GM19468 (cell line): Measurements from ENCODE around the gene LIPA.
"Not testable (repeated sequence)": the region's sequence is repeated elsewhere in the genome, so short reads cannot be mapped to it uniquely, and the experiment has no call there.

ENCODE experiments used
- ATAC-seq: cut with Tn5 transposase; IDR thresholded peaks from one replicate; pipeline ENCODE4 v1.9.1; 2021; ENCODE audit warnings: mild to moderate bottlenecking, moderate library complexity, moderate number of reproducible peaks; ENCODE audit not compliant: unreplicated experiment; ENCODE audit errors: extremely low read depth

Gene LIPA

DNA sequence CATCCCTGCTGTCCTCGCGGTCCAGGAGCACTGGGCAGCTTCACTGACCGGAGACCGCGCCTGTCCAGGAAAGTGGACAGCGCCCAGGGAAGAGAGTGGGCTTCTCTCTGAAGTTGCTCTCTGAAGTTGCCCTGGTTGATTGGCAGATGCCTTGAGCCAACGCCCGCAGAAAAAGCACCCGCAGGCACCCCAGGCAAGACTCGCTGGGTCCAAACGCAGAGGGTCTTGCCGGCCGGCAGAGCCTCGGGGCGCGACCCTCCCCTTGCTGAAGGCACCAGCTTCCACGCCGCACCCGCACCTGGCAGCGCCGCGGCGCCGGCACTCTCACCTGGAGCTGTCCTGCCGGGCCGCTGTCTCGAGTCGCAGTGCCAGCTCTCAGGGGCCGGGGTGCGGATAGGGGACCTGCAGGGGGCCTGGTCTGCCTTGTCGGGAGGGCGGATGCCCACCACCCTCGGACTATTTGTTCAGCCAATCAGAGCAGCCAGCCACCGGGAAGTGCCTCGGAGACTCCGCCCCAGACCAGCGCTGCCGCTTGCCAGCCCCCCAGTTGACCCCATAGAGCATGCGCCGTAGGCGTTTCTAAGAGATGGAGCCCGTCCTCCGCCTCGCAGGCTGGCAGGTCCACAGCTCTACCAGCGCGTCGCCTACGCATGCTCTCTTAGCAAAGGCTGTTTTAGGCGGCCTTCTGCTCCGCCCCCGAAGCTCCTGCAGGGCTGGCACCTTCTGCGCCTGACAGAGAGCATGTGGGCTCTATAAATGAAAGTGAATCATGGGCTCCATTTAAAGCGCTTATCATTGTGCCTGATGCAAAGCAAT is at the start of gene LIPA:
TSS of gene LIPA (minus strand) at position 367 of the 816 bp plus-strand sequence. CDS start 4,127 bp downstream, outside the sequence.
- peak; percentile 96 for ATAC-seq

DNA sequence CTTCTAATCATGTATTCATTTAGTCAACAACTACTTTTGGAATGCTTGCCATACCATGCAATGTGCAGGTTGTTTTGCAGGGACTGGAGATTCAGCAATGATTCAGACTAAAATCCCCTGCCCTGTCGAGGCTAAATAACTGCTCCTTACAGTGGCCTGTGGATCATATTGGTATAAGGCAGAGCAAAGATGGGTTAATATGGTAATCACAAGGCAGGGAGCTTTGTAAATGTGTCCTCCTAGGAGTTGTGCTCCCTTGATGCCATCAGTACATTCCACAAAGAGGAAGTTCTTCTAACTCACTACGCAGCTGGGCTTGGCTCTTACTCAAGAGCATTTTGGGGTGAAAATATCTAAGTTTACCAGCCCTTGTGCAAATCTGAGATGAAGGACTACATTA is 49.7 kb upstream of the LIPA start:
- no peak for ATAC-seq

DNA sequence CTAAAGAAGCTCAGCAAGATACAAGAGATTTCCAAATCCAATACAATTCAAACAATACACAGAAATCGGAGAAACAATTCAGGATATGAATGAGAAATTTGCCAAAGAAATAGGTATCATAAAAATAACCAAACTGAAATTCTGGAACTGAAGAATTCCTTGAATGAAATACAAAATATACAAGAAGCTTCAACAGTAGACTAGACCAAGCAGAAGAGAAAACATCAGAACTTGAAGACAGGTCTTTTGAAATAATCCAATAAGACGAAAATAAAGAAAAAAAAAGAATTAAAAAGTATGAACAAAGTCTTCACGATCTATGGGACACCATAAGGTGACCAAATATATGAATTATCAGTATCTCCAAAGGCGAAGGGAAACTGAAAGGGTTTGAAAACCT is 47.5 kb upstream of the LIPA start:
- ATAC-seq = no peak

DNA sequence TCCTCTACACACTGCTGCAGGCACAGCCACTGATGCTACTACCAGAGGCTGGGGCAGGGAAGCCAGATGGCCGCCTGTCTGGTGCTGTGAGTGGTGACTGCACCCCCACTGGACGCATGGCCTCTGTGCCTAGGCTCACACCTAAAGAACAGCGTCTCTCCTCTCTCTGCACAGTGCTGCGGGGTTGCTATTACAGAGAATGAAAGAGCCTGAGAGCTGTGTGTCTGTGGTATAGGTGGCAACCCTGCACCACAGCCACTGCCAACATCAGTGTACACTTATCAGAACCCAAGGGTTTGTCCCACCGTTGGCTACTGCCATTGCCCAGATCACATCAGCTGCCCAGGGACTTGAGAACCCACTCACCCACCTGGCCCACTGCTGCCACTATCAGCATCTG is 46.2 kb upstream of the LIPA start:
- no peak for ATAC-seq

DNA sequence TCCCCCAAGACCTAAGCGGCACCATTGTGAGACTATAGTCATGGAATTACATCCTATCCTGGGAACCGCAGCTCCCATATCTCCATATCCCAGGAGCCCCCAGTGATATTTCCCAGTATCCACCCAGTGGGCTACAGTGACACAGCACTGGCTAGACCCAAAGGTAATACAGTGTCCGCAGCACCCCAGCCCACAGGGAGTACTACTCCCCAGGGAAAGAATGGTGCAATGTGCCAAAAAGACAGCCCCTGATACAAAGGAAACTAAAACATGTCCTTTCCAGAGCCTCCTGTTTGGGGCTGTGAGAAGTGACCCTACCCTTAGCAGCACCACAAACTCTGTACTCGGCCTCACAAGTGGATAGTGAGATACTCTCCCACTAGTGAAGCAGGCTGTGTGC is 45.8 kb upstream of the LIPA start:
- no peak for ATAC-seq

DNA sequence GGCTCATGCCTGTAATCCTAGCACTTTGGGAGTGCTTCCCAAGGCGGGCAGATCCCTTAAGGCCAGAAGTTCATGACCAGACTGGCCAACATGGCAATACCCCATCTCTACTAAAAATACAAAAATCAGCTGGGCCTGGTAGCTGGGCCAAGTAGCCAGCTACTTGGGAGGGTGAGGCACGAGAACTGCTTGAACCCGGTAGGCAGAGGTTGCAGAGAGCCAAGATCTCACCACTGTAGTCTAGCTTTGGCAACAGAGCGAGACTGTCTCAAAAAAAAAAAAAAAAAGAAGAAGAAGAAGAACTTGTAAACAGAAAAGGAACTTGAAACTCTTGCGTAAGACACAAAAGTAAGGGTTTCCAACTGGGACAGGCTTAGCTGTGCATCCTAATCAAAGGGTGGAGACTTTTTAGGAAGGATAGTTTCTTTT is 44.7 kb upstream of the LIPA start:
- no peak for ATAC-seq

DNA sequence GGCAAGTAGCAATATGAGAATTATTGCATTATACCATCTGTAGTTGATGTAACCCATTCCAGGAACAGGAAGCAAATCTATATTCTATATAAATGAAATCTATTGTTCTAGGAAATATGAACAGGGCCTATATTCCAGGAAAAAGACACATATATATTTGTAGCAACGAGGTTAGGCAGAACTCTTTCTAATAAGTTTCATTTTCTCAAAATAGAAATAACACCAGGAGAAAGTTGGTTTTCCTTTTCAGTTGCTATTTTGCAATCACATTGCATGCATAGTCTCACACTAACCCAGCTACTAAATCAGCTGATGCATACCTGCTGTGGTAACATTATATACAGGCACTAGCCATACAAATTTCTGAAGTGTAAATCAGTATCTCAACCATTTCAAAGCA is 44.0 kb upstream of the LIPA start:
- no peak for ATAC-seq

DNA sequence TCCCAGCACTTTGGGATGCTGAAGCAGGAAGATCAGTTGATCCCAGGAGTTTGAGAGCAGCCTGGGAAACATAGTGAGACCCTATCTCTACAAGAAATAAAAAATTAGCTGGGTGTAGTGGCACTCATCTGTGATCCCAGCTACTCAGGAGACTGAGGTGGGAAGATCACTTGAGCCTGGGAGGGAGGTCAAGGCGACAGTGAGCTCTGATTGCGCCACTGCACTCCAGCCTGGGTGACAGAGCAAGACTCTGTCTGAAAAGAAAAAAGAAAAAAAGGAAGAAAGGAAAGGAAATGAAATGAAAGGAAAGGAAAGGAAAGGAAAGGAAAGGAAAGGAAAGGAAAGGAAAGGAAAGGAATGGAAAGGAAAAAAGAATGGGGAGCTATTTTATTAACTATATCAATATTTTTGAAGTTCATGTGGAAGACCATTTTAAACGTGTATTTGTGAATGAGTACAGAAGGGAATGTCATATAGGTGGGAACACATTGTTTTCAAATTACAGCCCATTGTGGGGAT is 43.2 kb upstream of the LIPA start:
- ATAC-seq = no peak

DNA sequence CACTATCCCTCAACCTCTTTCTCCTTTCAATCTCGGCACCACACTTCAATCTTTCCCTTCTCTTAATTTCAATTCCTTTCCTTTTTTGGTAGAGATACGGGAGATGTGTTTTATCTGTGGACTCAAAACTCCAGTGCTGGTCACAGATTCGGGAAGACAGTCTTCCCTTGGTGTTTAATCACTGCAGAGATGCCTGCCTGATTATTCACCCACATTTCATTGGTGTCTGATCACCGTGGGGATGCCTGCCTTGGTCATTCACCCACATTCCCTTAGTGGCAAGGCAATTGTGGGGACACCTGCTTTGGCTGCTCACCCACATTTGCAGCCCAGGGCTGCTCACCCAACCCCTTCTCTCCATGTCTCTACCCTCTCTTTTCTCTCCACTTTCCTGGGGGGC is 33.7 kb upstream of the LIPA start:
- not testable (repeated sequence) for ATAC-seq

DNA sequence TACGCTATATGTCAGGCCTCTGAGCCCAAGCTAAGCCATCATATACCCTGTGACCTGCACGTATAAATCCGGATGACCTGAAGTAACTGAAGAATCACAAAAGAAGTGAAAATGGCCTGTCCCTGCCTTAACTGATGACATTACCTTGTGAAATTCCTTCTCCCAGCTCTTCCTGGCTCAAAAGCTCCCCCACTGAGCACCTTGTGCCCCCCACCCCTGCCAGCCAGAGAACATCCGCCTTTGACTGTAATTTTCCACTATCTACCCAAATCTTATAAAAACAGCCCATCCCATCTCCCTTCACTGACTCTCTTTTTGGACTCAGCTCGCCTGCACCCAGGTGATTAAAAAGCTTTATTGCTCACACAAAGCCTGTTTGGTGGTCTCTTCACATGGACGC is 33.1 kb upstream of the LIPA start:
- ATAC-seq = not testable (repeated sequence)

DNA sequence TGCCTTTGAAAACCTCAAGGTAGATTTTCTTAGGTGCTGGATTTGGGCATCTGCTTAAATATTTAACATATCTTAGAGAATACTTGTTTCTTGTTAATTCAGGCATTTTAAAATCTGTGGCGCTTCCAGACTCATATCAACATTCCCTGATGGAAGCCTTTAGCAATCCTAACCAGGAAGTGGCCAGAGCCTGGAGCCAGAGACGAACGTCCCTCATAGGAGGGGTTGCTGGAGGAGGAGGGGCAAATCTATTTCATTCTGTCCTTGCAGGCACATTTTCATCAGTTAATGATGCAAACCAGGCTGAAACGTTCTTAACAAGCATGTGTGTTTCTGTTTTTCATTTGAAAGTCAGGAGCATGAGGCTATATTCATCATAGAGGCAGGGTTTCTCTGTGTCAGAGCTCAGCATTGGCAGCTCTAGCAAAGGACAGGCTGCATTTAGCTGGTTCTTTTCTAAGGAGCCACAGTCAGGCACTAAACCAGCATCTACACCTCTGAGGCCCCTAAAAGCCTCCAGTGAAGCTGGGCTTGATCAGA is 32.4 kb upstream of the LIPA start:
- no peak for ATAC-seq

DNA sequence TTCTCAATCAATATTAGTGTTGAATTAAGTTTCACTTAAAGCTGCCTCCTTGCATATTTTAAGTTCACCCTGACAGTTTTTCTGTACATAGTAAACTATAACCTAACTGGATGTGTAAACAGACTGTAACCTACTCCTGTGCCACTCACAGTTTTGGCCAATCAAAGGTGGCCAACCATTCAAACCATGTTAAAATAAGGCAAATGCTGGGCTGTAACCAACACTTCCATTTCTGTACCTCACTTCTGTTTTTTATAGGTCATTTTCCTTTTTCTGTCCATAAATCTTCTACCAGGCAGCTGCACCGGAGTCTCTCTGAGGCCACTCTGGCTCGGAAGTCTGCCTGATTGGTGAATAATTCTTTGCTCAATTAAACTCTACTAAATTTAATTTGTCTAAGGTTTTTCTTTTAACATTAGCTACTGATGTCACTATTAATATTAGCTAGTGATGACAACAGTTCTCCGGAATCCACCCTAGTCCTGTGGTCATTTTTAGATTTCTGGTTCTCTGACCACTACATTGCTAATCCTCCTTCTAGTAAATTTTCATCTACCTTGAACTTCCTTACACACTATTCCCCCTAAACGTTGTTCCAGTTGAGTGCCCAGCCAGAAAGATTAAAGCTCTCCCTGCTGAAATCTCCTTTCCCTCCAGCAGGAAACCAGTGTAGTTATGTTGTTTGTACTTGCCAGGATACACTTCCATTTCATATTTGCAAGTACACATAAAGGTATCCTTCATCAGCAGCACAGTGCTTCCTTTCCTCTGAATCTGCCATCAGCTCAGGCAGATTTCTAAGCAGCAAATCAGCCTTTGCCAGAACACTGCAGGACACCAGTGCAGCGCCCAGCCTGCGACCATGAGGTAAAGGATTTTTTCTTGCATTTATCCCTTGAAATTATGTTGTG is 31.7 kb upstream of the LIPA start:
- no peak for ATAC-seq

DNA sequence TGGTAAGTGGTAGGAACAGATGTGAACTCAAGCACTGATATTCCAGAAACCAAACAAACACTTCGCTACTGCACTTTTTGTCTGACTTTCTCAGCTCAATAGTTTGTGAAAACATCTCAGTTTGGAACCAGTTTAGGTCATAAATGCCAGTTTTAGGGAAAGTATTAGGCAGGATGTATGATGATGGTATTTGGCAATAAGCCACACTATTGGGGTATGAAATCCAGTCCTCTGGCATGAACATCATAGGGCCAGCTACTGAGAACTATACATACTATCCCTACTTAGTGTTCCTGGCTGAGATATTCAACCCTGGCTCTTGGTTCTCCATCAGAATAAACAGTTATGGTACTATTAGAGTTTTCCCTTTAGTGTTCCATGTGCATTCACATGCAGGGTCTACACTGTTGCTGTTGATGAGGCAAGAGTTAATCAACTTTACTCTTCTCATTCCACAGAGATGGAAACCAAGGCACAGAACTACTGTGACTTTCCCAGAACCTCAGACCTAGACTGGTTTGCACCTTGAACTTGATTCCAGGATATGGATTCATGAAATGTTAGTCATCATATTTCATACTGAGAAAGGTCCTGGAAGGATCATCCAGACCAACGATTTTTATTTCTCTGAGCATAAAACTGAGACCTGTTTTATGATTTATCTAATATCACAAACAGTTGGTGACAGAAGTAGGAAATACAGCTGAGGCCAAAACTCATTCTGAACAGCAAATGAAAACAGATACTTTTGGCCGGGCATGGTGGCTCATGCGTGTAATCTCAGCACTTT is 30.2 kb upstream of the LIPA start:
- no peak for ATAC-seq

DNA sequence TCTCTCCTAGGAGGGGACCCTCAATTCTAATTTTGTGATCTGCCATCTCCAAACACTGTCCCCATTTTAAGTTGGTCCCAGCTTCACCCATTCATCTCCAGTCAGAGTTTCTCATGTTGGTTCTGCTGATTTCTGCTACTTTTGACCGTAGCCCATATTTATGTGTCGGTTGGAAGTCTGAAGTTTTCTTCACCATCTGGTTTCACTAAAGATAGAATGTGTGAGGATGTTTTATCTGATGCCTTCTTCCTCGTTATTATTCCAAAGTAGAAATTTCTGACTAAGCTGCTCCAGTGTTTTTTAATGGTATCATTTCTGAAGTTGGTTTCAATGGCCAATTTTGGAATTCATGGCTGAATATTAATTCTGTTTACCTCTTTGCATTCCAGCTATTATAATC is 28.9 kb upstream of the LIPA start:
- ATAC-seq = no peak

DNA sequence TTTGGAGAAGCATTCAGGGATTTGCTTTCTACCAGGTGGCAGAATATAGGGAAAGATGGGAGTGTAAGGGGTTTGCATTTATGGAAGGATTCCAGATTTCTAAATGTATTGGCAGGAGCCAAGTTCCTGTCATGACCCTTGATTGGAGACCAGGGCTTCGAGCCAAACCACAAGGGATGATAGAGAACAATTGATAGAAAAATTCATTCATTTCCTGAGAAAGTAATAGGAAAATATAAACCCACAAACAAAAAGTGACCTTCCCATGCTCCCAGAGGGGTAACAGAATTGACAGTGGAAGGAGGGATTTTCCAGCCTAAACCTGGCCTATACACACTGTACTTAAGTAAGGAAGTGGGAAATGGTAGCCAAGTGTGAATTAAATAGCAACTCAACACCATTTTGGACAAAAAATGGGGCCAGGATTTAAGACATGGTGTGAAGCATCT is 27.9 kb upstream of the LIPA start:
- ATAC-seq = no peak

DNA sequence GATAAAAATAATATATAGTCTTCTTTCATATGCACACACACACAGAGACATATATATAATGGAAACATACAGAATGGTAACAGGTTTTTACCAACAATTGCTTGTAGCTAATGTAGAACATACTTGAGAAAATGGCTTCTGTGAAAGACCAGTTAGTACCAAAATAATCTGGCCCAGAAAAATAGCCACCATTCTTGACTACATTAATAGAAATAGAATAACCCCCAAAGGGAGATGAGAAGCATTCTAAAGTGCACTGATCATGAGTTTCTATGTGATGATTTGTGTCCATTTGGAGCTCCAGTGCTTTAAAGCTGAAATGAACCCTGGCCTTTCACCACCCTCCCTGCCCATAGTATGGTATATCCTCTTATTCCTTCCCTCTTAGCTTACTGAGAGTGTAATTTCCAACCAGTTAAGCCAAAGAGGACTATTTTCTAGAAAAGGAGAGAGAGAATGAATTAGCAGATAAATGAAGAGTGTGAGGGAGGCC is 27.4 kb upstream of the LIPA start:
- ATAC-seq = no peak

DNA sequence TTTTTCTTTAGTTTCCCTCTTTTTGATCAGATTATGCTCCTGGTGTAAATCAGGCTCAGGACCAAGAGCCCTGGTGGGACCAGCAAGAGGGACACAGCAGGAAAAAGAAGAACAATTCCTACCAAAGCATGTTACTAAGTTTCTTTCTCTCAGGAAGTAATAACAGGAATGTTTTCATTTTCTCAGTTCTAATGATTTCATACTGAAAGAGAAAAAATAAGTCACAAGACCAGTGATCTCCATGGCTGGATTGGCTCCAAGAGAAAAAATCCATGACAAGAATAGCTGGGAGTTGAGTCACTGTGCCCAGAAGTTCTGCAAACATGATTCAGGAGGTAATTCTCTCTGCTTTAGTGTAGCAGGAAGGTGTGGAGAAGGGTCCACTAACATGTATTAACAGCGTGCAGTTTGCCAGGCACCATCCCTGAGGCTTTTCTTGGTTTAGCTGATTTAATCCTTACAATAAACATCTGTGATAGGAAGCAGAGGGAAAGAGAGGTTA is 26.5 kb upstream of the LIPA start:
- ATAC-seq = no peak

DNA sequence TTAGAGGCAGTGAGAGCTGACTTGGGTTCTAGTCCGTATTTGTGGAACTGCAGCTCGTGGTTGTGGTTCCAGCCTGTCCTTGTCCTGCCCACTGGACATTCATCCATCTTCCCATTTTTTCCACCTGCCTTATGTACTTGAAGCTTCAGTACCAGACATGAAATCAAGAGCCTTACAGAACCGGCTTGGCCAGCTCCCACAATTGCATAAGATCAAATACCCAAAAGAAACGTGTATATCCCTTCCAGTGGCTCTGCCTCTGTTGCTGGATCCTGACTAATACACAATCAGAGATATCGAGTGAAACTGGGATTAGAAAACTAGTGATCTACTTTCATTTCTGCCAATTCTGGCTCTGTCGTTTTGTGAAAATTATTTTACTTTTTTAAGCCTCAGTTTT is 23.8 kb upstream of the LIPA start:
- ATAC-seq = no peak

DNA sequence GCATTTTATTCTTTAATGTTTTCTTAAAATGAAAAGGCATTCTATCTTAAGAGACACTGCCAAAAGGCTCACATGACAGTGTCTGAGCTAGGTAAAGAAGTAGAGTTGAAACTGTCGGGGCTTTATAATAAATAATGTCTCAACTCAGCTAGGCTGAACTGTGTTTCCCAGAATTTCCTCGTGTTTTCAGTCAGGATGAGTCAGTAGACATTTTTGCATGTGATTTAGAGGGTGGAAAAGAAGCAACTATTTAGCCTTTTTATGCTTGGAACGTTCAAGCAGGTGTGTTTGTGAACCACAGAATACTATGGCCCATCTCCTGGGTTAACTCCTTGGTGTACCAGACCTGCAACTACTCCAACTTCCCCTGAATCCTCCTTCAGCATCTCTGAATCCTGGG is 23.4 kb upstream of the LIPA start:
- no peak for ATAC-seq

DNA sequence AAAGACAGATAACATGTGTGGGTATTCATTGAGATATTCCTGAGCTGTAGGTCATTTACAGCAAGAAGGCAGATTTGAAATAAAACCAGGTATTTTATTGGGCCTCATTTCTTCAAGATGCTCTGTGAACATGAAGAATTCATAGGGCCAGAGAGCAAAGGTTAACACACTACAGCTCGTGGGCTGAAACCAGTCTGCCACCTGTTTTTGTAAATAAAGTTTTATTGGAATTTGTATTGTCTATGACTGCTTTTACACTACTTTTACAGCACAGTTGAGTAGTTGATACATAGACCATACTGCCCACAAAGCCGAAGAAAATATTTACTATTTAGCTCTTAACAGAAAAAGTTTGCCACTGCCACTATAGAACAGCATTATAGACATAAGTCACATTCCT is 22.1 kb upstream of the LIPA start:
- no peak for ATAC-seq
